Measurements from ENCODE around the gene MPP2.
"Not testable (repeated sequence)": the region's sequence is repeated elsewhere in the genome, so short reads cannot be mapped to it uniquely, and the experiment has no call there.

Gene MPP2, protein sequence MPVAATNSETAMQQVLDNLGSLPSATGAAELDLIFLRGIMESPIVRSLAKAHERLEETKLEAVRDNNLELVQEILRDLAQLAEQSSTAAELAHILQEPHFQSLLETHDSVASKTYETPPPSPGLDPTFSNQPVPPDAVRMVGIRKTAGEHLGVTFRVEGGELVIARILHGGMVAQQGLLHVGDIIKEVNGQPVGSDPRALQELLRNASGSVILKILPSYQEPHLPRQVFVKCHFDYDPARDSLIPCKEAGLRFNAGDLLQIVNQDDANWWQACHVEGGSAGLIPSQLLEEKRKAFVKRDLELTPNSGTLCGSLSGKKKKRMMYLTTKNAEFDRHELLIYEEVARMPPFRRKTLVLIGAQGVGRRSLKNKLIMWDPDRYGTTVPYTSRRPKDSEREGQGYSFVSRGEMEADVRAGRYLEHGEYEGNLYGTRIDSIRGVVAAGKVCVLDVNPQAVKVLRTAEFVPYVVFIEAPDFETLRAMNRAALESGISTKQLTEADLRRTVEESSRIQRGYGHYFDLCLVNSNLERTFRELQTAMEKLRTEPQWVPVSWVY

DNA sequence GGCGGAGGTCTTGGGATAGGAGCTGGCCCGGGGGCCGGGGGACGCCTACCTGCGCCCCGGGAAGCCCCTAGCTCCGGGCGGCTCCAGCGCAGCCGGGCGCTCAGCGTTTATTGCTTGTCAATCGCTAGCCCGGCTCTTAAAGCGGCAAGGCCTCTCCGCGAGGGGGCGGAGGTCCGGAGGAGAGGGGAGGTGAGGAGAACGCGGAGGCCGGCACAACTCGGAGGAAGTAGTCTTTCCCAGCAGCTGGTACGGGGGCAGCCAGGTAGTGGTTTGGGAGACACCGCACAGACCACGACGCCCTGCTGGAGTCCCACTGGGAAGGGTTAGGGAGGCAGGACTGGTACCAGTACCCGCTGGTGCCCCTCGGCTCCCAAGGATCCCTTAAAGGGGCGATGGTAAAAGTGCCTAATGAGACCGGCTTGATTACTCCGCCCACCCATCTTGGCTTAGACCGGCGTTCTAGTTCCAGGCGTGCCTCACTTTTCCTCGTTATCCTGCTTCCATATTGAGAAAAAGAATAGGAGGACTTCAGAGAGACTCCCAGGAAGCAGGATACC, at the start of gene MPP2:
TSS of gene MPP2 (minus strand) at position 112 of the 557 bp plus-strand sequence. CDS start 3,076 bp downstream, outside the sequence.
- DNase-seq = no peak

DNA sequence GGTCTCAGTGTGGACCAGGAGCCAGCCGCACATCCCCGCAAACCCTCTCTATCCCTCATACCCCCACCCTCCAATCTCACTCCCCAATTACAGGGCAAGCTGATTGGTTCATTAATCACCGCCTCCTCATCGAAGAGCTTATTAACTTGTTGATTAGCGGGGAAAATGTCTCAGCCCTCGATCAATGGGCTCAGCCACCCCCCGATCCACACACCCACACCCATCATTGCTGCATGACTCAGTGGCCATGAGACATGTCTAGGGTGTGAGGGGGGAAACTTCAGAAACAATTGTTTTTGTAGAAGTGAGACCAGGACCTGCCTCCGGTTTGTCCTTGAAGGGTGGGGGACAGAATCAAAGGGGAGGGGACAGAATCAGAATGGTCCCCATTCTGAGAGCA, 48.9 kb upstream of the MPP2 start:
- DNase-seq = no peak

DNA sequence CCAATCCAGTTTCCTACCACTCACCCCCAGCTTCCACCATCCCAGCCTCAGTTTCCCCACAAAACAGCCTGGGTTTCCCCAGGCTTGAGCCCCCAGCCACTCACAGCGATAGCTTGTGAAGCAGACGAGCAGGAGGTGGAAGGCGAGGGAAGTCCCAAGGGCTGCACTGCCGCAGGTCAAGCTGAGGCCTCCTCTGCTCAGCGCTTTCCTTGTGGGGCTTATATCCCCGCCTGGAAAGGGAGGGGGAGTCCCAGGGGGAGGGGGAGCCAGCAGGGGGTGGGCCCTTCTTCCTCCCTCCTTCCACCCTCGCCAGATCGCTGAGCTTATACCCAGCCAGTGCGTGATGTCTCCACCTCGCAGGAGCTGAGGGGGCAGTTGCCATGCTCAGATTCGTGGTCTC, 46.4 kb upstream of the MPP2 start, which contains the start of gene PYY:
TSS of gene PYY (minus strand) at position 195 of the 400 bp plus-strand sequence. CDS start 457 bp downstream, outside the sequence.
- DNase-seq = no peak

DNA sequence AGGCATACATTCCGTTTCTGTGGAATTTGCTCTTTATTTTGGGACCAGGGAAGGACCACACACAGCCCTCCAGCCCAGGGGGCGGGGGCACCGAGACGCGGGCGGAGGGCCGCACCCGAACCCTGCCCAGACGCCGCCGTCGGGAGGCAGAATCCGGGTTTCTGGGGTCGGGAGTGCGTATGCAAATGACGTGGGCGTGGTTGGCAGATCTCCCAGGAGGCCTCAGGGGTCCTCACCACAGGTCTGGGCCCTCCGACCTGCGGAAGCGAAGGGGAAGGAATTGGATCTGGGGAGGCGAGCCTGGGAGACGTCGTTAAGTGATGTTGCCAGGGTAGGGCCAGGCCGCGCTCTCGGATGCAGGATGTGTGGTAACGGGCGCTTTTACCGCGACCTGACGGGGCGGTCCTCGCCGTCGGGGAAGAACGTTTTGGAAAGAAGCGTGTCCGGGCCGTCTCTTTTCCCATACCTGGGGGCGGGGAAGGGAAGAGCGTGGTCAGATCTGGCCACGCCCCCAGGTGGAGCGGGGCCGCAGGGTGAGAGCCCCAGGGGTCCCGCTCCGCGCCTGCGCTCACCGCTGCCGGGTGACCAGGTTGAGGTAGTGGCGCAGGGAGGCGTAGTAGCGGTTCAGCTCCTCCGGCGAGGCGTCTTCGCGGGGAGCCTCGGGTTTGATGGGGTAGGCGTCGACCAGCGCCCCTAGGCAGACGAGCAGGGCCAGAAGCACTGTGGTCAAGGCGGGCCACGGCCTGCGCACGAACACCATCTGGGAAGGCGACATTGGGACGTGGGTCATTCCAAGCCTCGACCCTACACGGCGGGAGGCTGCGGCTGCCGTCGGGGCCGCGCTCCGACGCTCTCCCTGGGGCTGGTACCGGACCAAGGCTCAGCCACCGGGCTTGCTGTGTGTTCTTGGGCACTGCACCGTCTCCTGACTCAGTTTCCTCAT, 45.7 kb upstream of the MPP2 start:
- no peak for DNase-seq

DNA sequence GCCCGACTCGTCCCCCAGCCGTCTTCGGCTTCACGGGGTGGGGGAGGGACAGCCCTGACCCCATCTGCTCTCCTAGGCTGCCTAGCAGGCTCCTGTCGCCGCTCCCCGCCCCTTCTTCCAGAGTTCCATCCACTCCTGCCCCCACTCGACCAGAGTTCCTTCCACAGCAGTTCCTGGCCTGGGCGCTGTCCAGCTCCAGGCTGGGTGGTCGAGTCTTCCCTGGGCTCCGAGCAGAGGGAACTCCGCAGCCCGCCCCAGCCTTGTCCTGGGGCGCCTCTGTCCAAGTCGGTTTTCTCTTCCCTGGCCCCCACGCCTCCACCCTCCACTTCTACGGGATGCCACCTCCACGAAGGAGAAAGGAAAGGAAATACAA, 45.0 kb upstream of the MPP2 start:
- no peak for DNase-seq

DNA sequence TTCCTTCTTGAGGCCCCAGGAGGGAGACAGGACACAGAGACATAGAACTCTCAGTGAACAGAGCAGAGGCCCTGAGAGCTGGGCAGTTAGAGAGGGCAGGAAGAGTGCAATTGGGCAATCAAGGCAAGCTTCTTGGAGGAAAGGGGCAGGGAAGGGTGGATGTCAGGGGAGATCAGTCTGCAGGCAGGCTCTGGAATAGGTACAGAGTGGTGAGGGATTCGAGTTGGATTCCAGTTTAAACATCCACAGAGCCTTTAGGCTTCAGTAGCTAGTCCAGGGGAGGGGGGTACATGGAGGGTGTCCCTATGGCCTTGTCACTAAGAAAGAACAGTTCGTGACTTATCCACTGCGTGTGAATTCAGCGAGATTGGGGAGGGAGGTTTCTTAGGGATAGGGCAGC, 44.4 kb upstream of the MPP2 start:
- no peak for DNase-seq

DNA sequence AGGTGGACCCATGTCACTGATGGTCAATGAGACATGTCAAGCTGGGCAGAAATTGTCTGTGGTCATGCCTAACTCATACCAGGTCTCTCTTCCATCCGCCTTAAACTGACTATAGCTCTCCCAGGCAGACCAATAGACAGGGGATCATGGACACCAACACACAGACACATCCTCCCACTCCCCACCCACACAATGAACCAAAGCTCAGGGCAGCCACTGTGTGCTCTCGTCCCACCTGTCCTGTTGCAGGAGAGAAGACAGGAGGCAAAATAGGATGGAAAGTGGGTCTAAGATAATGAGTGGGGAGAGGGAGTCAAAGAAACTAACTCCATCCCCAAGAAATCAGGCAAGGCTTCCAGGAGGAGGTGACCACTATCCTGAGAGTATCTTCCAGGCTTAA, 43.2 kb upstream of the MPP2 start:
- no peak for DNase-seq

DNA sequence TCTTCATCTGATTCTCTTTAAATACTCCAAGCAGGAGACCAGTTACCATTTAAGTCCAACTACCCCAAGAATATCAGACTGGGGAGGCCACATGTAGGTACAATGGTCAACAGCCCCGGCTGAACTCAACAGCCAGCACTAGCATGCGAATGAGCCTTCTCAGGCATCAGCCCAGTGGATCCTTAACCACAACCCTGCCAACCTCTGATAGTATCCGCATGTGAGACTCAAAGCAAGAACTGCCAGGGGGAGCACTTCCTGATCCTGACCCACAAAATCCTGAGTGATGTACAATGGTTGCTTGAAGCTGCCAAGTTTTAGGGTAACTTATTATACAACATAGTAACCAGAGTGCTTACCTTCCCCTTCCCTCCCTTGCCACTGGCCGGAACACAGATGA, 42.4 kb upstream of the MPP2 start:
- DNase-seq = no peak

DNA sequence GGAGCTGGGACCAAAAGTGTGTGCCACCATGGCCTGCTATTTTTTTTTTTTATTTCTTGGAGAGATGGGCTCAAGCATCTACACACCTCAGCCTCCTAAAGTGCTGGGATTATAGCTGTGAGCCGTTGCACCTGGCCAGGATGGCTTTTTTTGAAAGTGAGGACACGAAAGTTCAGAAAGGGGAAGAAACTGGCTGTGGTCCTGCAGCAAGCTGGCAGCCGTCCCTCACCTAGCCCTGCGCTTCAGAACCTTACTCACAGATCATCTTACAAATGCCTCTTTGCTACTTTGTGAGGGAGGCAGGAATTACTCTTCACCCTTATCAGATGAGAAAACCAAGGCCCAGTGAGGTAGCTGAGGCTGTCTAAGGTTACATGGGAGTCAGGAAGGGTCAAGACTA, 39.4 kb upstream of the MPP2 start:
- DNase-seq = no peak

DNA sequence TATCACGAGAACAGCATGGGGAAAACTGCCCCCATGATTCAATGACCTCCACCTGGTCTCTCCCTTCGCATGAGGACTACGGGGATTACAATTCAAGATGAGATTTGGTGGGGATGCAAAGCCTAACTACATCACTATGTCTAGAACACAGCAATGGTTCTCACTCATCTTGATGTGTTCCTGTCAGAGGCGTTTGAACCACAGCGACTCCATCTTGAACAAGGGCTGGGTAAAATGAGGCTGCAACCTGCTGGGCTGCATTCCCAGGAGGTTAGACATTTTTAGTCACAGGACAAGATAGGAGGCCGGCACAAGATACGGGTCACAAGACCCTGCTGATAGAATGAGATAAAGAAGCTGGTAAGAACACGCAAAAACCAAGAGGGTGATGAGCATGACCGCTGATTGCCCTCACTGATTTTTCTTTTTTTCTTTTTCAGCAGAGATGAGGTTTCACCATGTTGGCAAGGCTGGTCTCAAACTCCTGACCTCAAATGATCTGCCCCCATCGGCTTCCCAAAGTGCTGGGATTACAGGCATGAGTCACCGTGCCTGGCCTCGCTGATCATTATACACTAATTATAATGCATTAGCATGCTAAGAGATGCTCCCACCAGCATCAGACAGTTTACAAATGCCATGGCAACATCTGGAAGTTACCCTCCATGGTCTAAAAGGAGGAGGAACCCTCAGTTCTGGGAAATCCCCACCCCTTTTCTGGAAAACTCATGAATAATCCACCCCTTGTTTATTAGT, 37.9 kb upstream of the MPP2 start:
- DNase-seq = no peak

DNA sequence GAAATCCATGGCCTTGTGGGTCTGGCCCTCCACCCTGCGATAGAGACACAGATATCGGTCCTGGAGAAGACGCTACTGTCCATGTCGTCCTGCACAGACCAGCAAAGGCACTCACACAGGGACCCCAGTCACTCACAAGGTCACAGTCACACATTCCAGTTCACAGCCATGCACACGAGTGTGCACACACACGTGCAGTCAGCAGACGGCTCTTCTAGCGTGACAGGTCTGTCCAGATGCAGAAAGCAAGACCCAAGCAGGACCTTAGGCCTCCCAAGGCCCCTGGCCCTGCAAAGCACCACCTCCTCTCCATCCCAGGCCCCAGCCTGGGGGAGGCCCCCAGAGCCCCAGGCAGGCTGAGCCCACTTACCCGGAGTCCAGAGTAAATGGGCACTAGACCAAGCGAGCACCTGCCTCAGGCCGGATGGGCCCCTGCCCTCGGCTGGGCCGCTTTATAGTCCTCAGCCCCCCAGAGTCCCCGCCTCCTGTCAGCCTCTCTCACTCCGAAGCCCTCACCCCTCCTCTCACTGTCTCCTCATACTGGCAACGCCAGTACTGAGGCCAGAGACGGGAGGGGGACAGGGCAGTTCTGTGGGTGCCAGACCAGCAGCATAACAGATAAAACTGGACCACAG, 34.8 kb upstream of the MPP2 start, which contains the start of gene PPY:
TSS of gene PPY (minus strand) at position 426 of the 635 bp plus-strand sequence. CDS start 822 bp downstream, outside the sequence.
- DNase-seq = no peak

DNA sequence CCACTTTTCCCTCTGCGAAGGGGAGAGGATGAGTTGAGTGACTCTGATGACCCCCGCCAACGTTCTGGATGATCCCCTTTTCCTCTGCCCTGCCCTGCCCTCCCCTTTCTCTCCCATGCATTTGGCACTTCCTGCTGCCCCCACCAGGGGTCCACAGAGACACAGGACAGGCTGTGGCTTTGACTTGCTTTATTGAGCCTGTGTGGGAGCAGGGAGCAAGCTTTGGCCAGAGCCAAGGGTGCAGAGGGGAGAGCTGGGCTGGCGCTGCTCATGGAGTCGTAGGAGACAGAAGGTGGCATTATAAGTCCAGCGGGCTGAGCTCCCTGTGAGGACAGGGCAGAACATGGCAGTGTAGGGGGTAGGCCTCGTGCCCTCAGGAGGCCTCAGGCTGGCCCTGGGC, 33.3 kb upstream of the MPP2 start:
- no peak for DNase-seq

DNA sequence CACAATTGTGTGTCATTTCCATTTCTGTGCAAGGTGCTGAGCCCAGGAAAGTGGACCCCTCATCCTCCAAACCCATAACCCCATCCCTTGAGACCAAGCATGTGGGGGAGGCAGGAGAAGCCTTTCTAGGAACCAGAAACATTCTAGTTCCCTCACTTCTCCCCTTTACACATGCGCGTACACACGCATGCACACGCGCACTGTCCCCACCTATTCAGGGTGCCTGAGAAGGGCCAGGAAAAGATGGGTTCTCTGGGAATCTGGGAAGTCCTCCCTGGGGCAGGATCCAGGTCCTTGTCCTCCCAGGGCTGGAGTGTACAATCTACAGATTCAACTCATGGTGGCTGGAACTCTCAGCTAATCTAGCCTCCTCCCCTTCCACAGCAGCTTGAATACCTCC, 32.5 kb upstream of the MPP2 start:
- no peak for DNase-seq

DNA sequence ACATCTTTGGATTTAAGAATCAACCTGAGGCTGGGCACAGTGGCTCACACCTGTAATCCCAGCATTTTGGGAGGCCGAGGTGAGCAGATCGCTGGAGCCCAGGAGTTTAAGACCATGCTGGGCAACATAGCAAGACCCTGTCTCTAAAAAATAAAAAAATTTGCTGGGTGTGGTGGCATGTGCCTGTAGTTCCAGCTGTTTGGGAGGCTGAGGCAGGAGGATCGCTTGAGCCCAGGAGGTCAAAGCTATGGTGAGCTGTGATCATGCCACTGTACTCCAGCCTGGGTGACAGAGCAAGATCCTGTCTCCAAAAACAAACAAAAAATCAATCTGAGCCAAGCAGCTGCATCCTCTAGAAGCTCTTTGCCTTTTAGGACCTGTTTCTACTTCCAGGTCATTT, 32.1 kb upstream of the MPP2 start:
- not testable (repeated sequence) for DNase-seq

DNA sequence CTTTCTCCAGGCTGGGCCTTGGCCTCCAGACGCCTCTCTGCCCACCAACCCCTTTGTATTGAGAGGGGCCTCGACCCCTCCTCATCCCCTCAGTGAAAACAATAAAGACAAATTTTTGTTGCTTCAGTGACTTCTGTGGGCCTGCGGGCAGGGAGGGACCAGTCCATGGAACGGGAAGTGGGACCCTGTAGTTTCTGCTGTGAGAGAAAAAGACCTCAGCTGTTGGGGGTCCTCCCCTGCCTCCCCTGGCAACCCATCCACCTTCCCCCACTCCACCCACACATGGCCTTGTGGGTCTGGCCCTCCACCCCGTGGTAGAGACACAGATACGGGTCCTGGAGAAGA, 31.5 kb upstream of the MPP2 start:
- DNase-seq = no peak

DNA sequence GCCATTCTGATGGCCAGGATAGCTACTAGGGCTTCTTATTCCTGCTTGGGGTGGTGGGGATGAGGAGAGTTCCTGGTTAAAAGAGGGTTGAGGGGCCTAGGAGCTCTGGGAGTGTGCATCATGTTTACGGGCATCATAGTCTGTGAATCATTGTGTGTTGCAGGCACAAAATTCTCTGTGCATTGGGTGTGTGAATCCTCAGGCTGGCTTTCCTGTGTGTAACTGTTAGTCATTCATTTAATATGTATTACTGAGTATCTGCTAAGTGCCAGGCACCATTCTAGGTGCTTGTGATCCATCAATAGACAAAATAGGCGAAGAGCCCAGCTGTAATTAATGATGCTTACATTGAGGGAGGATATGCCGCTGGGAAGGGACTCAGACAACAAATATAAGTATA, 29.1 kb upstream of the MPP2 start:
- no peak for DNase-seq

DNA sequence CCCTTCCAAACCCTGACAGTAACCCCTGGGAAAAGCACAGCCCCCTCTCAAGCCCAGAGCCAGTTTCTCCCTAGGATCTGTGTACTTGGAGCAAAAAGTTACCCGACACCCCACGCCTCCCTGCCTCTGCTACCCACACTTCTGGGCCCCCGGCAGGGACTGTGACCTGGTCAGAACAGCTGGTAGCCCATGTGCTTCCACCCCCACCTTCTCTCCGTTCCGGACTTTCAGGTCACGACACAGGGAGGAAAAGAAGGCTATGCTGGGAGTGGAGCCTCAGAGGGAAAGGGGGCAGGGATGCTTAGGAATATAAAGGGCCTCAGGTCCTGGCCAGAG, 28.6 kb upstream of the MPP2 start:
- no peak for DNase-seq

DNA sequence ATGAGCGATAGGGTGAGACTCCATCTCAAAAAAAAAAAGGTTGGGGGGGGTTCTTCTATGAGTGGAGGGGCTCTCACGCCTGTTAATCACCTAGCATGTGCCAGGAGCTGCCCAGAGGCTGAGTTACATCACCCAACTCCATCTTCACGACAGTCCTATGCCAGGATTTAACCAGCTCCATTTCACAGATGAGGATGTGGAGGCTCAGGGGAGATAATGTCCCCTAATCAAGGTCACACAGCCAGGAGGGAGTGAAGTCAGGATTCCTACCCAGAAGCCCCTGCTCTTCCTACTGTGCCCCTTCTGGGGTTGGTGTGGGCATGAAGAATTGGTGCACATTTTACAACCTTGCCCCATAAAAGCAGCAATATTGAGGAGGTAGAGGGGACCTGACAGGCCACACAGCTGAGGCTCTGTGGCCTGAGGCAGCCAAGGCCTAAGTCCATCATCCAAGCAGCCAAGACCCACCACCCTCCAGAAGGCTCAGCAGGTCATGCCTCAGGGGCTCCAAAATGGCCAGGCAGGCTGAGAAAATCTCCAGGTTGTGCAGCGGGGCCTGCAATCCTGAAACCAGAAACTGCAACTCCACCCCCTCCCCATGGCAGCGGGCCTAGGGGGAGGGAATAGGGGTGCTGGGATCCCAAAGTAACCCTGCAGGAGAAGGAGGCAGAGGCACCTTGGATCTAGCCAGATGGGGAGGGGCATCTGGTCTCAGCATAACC, 28.0 kb upstream of the MPP2 start:
- no peak for DNase-seq

DNA sequence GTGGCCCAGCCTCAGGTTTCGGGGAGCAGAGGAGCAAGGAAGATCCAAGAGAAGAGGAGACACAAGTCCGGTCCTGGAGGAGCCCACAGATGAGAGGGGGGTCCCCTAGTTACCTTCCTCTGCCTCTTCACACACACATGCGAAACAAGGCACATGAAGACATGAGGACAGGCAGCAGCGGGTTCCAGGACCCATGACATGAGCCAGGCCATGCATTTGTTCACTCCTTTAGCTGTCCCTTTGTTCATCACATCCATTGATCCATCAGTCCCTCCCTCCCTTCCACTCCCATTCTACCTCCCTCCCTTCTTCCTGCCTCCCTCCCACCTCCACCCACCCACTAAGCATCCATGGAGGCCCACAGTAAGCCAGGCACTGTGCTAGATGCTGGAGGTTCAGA, 25.6 kb upstream of the MPP2 start:
- no peak for DNase-seq

DNA sequence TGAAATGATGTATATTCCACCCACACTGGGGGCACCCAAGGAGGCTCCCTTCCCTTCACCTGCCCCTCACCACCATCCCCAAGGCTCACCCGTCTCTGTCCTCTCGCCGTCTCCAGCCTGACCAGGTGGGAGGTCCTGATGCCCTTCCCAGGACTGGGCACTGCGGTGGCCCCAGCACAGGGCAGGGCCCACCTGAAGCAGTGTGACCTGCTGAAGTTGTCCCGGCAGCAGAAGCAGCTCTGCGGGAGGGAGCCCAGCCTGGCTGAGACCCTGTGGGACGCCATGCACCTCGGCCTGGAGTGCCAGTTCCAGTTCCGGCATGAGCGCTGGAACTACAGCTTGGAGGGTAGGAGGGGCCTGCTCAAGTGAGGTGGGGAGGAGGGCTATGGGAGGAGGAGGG, 25.0 kb upstream of the MPP2 start:
- DNase-seq = no peak

DNA sequence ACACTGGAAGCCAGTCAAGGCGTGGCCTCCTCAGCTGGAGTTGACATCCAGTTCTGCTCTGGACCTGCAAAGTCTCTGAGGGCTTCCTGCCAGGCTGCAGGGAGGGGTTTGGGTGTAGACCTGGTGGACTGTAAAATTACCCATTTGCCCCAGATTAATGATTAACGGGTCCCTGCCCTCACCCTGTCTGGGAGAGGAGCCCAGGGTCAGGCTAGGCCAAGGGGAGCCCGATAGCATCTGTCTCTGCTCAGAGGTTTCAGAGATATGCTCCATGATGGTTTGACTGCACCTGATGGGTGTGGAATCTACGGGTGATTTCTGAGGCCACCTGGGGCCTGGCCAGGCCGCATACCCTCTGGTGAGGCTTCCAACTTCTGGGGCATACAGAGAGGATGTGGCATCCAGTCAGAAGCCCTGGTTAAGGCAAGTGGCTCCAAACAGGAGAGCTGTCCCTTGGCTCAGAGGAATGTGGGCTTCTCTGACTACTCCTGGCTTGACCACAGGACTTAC, 23.8 kb upstream of the MPP2 start:
- DNase-seq = no peak

All from inflammatory macrophage treated with lipopolysaccharide for 4 hours (primary cell).